ENCODE data around the gene AFG1L. TPM values are rescaled to one million over a fixed set of nuclear protein-coding genes. Genes with fewer than 3 reads are reported as not detected.
"Not testable (repeated sequence)": the region's sequence is repeated elsewhere in the genome, so short reads cannot be mapped to it uniquely, and the experiment has no call there.

Gene AFG1L
- total RNA-seq, 1 experiment from 2014 or later = 4.0 TPM

DNA sequence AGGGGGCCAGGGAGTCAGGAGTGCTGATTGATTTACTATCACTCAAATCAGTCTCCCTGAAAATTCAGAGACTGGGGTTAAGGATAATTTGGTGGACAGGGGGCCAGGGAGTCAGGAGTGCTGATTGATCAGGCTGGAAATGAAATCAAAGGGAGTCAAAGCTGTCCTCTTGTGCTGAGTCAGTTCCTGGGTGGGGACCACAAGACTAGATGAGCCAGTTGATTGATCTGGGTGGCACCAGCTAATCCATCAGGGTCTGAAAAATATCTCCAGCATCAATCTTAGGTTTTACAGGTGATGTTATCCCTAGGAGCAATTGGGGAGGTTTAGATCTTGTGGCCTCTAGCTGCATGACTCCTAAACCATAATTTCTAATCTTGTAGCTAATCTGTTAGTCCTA is 6.1 kb upstream of the AFG1L start:
- no peak for DNase-seq (ENCODE audit: low read depth)

- DNase-seq (ENCODE audit: low read depth) = no peak
Measured at GRCh38 chr6:108291091-108291490, 3.8 kb upstream of the AFG1L start.

DNA sequence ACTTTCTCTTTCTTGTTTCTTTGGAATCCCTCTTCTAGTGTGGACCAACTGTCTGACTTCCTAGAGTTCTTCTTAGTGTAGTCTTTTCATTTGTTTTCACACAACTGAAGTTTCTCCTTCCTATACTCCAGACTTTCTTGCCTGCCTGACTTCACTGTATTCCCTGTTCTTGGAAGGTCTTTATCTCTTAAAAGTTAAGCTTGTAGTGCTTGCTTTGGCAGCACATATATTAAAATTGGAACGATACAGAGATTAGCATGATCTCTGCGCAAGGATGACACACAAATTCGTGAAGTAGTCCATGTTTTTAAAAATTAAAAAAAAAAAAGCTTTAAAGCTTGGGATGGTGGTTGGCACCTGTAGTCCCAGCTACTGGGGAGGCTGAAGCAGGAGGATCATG is 2.3 kb upstream of the AFG1L start:
- not testable (repeated sequence) for DNase-seq (ENCODE audit: low read depth)

GRCh38 chr6:108293527-108294296 is 1.1 kb upstream of the AFG1L start:
- DNase-seq (ENCODE audit: low read depth) = no peak

DNA sequence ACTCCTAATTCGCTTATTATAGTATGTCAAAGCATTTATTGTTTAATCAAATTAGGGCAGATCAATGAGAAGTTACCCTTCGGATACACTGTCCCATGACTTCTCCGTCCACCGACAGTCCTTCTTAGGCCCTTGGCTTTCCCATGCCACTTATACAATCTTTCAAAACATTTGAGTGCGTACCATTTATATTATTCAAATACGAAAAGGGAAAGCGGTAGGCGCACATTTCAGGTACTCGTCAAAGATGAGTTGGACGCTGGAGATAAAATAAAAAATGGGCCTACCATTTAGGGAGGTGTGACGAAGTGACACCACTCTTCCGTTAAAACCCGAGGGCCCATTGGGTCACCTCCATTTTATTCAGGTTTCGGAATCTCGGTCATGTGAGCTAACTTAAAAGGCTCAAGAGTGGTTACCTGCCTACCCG is 542 bp upstream of the AFG1L start:
- DNase-seq (ENCODE audit: low read depth) = no peak

- no peak for DNase-seq (ENCODE audit: low read depth)
Measured at GRCh38 chr6:108295676-108296075, 822 bp downstream of the AFG1L start.

DNA sequence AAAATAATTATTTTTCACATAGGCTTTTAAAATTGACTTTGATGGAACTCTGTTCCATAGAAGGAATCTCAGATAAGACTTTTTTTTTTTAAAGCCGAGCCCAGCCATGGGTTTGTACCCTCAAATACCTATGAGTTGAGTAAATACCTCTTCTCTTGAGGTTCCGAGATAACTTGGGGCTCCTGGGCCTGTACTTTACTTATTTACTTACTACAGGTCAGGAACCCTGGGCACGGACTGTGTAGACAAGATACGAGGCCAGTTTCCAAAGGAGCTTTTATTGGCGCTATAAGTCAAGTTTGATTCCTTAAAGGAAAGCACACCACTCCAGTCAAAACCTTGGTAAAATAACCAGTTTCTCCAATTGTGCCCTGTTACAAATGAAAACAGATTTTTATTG is 7.5 kb downstream of the AFG1L start:
- no peak for DNase-seq (ENCODE audit: low read depth)

- no peak for DNase-seq (ENCODE audit: low read depth)
Measured at GRCh38 chr6:108304646-108305045, 9.8 kb downstream of the AFG1L start.

DNA sequence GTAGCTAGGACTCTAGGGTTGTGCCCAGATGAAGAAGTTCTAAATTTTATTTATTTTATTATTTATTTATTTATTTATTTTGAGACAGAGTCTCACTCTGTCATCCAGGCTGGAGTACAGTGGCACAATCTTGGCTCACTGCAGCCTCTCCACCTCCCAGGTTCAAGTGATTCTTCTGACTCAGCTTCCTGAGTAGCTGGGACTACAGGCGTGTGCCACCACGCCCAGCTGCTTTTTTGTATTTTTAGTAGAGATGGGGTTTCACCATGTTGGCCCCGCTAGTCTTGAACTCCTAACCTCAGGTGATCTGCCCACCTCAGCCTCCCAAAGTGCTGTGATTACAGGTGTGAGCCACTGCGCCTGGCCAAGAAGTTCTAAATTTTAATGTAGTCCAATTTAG is 13.8 kb downstream of the AFG1L start:
- not testable (repeated sequence) for DNase-seq (ENCODE audit: low read depth)

- DNase-seq (ENCODE audit: low read depth) = no peak
Measured at GRCh38 chr6:108309844-108310243, 15.0 kb downstream of the AFG1L start.

- no peak for DNase-seq (ENCODE audit: low read depth)
Measured at GRCh38 chr6:108312605-108313004, 17.8 kb downstream of the AFG1L start.

GRCh38 chr6:108321253-108321747 is 26.4 kb downstream of the AFG1L start:
- no peak for DNase-seq (ENCODE audit: low read depth)

DNA sequence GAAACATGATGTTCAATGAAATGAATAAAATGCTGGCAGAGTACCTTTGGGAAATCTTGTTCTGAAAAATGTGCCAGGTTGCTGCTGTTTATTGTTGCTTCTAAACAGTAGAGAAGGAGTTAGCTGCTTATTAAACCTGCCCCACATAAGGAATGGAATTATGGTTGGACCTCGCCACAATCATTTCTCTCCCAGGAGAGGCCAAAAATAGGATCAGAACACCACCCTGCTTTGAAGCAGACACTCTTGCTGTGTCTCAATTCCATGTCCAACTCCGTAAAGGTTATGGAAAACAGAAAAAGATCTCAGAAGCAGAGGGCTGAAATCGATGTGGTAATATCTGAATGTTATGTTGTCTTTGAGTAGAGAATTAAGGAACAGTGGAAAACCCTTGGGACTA is 27.9 kb downstream of the AFG1L start:
- DNase-seq (ENCODE audit: low read depth) = no peak

- no peak for DNase-seq (ENCODE audit: low read depth)
Measured at GRCh38 chr6:108323710-108324466, 29.0 kb downstream of the AFG1L start.

- DNase-seq (ENCODE audit: low read depth) = not testable (repeated sequence)
Measured at GRCh38 chr6:108330221-108330785, 35.4 kb downstream of the AFG1L start.

GRCh38 chr6:108330806-108331205 is 36.0 kb downstream of the AFG1L start:
- DNase-seq (ENCODE audit: low read depth) = no peak

GRCh38 chr6:108331982-108332381 is 37.1 kb downstream of the AFG1L start:
- DNase-seq (ENCODE audit: low read depth) = no peak

- no peak for DNase-seq (ENCODE audit: low read depth)
Measured at GRCh38 chr6:108336971-108337370, 42.1 kb downstream of the AFG1L start.

DNA sequence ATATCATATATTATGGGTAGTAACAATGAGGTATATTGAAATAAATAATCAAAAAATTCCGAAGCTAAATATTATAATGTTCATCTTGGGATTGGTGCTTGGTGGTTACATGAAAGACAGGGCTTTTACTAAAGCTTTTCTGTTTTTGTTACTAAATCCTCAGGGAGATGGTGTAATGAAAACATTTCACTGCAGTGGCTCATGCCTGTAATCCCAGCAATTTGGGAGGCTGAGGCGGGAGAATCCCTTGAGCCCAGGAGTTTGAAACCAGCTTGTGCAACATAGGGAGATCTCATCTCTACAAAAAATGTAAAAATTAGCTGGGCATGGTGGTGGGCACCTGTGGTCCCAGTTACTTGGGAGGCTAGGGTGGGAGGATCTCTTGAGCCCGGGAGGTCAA is 42.9 kb downstream of the AFG1L start:
- DNase-seq (ENCODE audit: low read depth) = no peak

DNA sequence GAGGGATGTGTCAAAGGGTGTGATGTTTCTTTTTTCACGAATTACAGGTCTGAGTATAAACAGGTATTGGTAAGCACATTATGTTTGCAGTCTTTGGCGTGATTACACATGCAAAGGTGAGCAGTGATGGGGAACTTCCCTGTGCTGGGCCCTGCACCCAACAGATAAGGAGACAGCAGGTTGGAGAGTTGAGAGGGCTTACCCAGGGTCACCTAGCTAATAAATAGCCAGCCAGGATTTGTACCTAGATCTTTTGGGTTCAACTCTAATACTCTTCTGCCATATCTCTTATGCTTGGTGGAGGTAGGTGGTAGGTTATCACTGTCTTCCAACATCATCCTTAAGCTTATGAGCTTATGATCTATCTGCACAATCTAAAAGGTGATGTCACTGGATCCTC is 46.5 kb downstream of the AFG1L start:
- no peak for DNase-seq (ENCODE audit: low read depth)

GRCh38 chr6:108343894-108344293 is 49.0 kb downstream of the AFG1L start:
- no peak for DNase-seq (ENCODE audit: low read depth)

DNA sequence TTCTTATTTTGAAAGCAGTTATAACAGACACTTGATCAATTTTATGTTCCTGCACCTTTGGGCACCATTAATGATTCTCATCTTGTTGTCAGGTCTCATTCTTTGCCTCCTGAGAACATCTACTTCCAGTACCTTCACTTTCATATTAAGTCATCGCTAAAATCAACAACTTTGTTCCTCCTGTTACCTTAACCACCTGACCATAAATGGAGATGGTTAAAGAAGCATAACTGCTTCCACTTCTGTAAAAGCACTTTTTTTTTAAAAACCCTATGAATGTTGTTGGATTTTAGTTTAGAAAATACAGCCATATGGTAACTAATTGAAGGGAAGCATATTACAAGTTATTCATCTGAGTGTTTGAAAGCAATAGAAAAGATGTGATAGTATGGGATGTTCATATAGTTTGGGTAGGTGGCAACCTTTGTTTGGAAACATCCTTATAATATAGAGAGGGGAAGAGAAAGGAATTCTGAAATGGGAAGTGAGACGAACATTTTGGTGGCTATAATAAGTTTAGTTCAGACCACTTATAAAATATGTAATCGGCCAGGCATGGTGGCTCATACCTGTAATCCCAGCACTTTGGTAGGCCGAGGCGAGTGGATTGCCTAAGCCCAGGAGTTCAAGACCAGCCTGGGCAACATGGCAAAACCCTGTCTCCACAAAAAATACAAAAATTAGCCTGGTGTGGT is 53.9 kb downstream of the AFG1L start:
- DNase-seq (ENCODE audit: low read depth) = no peak

Measured in RPMI7951 (cell line).